DMS 273 (cell line): Measurements from ENCODE around the gene SLC35A2.
"Not testable (repeated sequence)": the region's sequence is repeated elsewhere in the genome, so short reads cannot be mapped to it uniquely, and the experiment has no call there.

Experiments used
- DNase-seq: peaks from one replicate; lab custom pipeline; 2025; ENCODE audit not compliant: unreplicated experiment; lab: John Stamatoyannopoulos, UW

The SLC35A2 gene

DNA sequence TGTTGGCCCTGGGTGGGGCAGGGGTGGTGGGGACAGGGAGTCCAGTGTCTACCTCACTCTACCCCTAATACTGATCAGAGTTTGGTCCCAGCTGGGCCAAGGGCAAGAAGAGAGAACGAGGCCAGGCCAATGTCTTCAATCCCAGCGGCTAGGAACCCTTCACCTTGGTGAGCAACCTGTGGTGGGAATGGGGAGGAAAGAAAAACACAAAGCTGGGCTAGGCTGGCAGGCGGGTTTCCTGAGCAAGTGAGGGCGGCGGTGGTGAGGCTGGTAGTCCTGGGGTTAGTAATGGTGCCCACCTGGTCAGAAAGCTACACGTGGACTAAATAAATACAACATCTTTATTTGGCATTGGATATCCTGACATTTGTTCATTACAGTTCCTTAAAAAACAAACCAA lies 8.2 kb downstream of the SLC35A2 start:
- DNase-seq = no peak

- DNase-seq = no peak
Observed at GRCh38 chrX:48902776-48903175, 8.7 kb downstream of the SLC35A2 start.

DNA sequence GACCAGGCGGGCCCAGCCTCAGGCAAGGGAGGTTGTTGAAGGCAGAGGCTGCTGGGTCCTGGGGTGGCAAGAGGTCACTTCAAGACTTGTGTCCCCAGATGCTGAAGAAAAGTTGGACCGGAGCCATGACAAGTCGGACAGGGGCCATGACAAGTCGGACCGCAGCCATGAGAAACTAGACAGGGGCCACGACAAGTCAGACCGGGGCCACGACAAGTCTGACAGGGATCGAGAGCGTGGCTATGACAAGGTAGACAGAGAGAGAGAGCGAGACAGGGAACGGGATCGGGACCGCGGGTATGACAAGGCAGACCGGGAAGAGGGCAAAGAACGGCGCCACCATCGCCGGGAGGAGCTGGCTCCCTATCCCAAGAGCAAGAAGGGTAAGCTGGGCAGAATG lies 9.3 kb downstream of the SLC35A2 start:
- DNase-seq = no peak

GRCh38 chrX:48901069-48901468 lies 10.4 kb downstream of the SLC35A2 start:
- no peak for DNase-seq

- DNase-seq = no peak
Observed at GRCh38 chrX:48899078-48899410, 12.4 kb downstream of the SLC35A2 start.

GRCh38 chrX:48897625-48898306 lies 13.7 kb downstream of the SLC35A2 start, which contains the start of the genes PQBP1 and TIMM17B:
Gene PQBP1 (plus strand): TSS chrX:48897930. CDS start chrX:48898510, 580 bp downstream.
Gene TIMM17B (minus strand): TSS chrX:48897768. CDS start chrX:48897749, 19 bp downstream.
- DNase-seq = peak; percentile 98

- peak; percentile 87 for DNase-seq
Observed at GRCh38 chrX:48897157-48897624, 14.3 kb downstream of the SLC35A2 start.

DNA sequence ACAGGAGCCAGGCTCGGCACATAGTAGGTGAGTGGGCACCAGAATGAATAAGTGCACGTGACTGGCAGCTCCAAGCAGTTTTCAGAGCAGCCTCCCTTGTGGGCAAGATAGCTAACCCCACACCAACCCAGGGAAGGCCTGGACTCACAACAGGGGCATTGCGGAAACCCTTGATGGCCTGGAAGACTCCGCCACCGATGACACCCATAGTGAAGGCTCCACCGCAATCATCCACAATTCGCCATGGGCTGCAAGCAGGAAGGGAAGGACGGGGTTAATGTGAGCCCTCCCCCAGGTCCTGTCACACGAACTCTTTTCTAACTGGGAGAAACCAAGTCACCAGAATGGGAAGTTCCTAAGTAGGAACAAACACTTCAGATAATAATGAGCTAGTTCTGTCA lies 14.8 kb downstream of the SLC35A2 start:
- no peak for DNase-seq

GRCh38 chrX:48894891-48895290 lies 16.6 kb downstream of the SLC35A2 start:
- DNase-seq = no peak

DNA sequence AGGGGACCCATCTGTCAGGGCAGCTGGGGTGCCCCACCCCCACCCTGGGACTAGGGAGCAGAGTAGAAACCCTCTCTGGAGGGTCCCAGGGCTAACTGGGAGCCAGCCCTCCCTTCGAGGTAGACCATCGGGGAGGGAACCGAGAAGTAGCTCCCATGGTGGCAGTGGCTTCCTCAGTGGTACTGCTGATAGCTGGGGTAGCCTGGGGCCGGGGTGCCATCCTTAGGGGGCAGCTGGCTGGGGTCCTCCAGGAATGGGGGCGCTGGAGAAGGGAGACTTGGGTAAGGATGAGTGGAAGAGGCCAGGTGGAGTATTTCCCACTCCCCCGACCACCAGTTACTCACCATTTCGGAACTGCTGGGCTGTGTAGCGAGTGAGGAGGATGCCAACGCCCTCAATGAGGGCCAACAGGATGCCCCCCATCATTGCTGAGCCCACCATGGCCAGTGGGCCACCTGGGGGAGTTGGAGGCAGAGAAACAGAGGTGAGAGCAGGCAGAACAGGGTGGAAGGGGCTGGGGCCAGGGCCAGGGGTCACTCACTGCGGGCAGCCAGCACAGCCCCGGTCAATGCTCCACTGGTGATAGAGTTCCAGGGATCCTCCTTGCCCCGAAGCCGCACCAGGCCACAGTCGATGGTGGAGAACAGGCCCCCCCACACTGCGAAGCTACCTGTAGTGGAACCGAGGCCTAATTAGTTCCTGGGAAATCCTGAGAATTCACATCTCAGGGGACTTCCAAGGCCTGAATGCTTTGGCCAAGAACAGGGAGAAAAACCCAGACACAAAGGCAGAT lies 17.7 kb downstream of the SLC35A2 start:
- DNase-seq = no peak

DNA sequence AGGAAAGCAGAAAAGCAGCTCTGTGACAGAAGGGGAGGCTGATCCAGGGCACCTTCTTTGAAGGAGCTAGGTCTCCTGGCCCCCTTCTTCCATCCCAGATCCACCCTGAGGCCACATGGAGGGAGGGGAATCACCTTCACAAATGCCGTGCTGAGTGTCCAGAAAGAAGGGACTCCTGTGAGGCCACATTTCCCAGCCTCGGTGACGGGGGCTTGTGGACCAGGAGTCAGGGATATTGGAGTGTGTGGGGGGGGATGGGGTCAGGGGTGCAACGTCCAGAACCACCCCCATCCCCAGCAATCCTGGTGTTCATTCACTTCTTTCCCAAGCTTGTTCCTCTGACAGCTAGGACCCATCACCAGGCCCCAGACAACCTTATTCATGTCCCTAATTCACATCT lies 18.6 kb downstream of the SLC35A2 start:
- DNase-seq = no peak

DNA sequence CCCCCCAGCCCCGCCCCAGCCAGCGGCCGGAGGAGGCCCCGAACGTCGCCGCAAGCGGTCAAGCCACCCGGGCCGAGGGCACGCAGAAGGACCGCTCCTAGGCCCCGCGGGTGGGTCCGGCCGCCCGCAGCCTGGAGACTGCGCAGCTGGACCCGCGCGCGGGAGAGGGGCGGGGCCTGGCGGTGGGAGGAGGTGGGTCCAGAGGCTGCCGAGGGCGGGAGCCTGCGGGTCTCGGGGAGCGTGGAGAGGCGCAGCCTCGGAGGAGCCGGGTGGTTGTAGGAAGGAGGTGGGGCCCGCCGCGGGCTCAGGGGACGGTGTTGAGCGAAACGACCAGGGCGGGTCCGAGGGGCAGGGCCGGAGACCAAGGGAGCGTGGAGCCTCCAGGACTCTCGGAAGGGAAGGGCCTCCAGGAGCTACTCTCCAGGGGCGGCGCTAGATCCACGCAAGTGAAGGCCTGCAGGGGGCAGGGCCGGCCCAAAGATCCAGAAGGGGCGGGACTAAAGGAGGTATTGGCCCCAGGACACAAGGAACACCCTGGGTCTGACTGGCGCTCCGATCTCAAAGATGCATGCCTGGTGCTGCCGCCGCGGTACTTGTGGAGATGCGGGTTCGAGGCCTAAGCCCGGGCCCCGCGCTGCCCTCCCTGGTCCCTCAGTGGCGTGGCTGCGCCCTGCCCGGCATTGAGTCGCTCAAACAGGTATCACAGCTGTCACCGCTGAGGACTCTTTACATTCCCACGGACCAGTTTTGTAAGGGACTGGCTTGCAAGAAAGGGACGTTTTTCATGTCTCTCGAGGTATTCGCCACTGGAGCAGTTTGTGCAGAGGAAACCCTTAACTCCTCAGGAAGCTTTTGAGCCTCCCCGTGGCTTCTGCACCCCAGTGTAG lies 19.8 kb downstream of the SLC35A2 start:
- DNase-seq = peak; percentile 93

DNA sequence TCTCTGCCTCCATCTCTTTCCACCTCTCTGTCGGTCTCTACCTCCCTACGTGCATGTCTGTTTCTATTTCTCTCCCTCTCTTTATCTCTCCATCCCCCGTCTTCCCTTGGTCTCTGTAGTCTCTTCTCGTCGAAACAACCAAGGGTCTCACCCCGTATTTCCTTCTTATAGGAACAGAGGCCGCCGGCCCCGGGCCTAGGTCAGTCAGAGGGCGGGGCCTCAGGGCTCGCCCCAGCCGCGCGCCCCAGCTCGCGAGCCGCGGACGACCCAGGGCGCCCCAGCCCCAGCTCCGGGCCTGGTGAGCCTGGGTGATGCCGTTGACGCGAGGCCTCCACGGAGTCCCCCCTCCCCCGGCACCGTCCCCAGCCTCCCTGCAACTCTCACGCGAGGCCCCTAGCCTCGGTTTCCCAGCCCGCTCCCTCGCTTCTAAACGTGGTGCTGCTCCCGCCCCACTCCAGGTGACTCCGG lies 20.5 kb downstream of the SLC35A2 start:
- DNase-seq = peak; percentile 50

GRCh38 chrX:48890296-48890925 lies 21.0 kb downstream of the SLC35A2 start:
- DNase-seq = peak; percentile 50

DNA sequence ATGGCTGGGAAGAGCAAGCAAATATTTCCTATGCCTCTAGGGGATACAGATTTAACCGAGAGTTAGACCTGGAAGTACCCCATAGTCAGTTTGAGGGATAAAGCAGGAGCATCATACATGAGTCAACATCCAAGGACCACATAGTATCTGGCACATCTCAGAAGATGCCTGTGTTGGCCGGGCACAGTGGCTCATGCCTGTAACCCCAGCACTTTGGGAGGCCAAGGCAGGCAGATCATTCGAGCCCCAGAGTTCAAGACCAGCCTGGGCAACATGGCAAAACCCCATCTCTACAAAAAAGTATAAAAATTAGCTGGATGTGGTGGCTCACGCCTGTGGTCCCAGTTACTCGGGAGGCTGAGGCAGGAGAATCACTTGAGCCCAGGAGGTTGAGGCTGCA lies 24.9 kb downstream of the SLC35A2 start:
- DNase-seq = not testable (repeated sequence)

- DNase-seq = peak; percentile 48
Observed at GRCh38 chrX:48883729-48884128, 27.7 kb downstream of the SLC35A2 start.

DNA sequence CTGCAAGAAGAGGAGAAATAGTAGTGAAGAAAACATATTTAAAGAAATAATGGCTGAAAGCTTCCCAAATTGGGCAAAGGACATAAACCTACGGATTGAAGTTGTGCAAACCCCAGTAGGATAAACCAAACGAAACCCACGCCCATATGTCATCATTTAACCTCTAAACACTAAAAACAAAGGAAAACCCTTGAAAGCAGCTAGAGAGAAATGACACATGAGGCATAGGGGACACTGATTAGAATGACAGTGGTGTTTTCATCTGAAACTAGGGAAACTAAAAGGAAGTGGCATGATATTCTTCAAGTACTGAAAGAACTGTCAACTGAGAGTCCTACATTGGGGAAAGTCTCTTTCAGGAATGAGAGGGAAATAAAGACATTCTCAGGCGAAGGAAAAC lies 34.5 kb downstream of the SLC35A2 start:
- DNase-seq = not testable (repeated sequence)

DNA sequence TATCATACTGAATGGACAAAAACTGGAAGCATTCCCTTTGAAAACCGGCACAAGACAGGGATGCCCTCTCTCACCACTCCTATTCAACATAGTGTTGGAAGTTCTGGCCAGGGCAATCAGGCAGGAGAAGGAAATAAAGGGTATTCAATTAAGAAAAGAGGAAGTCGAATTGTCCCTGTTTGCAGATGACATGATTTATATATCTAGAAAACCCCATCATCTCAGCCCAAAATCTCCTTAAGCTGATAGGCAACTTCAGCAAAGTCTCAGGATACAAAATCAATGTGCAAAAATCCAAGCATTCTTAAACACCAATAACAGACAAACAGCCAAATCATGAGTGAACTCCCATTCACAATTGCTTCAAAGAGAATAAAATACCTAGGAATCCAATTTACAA lies 39.4 kb downstream of the SLC35A2 start:
- DNase-seq = not testable (repeated sequence)

DNA sequence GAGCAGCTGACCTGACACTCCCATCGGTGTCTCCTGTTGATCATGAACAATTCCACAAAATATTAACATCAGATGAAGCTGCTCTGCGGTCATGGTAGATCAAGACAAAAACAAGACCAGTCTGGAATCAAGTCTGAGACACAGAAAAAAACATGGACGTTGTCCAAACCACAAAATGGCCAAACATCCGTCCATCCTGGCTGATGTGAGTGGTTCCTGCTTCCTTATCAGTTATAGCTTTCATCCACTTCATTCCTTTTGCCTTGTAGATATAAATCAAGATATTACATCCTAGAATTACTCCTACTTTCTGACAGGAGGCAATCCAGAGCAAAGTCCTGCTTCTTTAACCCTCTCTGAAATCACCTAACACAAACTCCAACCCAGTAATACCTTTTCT lies 47.2 kb downstream of the SLC35A2 start:
- DNase-seq = no peak

DNA sequence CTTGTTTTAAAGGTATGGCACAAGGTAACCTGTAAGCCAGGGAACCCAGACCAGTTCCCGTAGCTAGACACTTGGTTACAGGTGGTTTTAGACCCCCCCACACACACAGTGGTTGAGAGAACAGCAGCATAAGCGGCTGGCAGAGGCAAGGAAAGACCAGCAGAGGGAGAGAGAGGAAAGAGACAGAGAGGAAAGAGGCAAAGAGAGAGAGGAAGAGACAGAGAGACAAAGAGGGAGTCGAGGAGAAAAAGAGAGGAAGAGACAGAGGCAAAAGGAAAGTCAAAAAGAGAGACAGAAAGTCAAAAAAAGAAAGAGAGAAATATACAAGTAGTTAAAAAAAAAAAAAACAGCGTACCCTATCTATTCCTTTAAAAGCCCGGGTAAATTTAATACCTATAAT lies 56.5 kb downstream of the SLC35A2 start:
- DNase-seq = peak; percentile 34
